Frontal cortex (tissue), 4 donors: ENCODE measurements around the gene IQSEC1. TPM values are rescaled to one million over a fixed set of nuclear protein-coding genes. Genes with fewer than 3 reads are reported as not detected.

ENCODE experiments used
- DNase-seq, 2 donors: peaks; one replicate each; pipeline ENCODE4 v3.0.0; 2012; ENCODE audit warnings: low spot score in 2 of 2
- FAIRE-seq: peaks from 2 replicates; lab custom pipeline; 2012; peaks lifted over from hg19 to GRCh38; lab: Jason Lieb, UNC
- total RNA-seq: library from RNA; depleted of rRNA; stranded (reverse); fragments of >200 nt; gene quantifications from one replicate; pipeline ENCODE4 v1.2.3, GENCODE V29; 2014
- donor health status: control.
- donor health status: control.
- donor health status: control.

IQSEC1 gene
- 14.3 TPM for total RNA-seq

DNA sequence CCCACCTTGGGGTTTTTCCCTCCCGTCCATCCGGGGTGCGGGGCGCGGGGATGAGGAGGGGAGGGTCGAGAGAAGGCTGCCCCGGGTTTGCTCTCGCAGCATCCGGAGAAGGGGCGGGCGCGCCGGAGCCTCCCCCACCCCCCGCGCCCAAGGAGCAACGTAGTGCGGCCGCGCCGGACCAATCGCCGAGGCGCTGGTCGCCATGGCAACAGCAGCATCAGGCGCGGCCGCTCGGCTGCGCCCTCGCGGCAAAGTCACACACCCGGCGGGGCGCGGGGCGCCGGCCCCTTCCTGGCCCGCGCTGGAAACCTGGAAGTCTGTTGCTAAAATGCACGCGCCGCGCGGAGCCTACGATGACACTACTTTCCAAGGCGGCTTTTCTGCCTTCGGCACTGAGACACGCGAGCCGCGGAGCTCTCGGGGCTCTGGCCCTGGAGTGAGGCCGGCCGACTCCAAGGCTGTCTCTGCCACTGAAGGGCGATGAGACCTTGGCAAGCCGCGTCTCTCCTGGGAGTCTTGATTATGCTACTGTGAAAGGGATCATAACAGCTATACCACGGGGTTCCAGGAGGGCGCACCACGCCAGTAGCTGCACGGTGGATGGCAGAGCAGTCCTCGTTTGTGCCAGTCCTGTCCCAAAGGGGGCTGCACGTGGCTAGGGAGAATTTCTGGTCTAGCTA is at the start of gene IQSEC1:
TSS of gene IQSEC1 (minus strand) at position 104 of the 680 bp plus-strand sequence. CDS start 415 bp downstream, outside the sequence.
- FAIRE-seq (no peak), DNase-seq (peak; percentile 82 to 87)

GRCh38 chr3:13122081-13123012 is 49.1 kb upstream of the IQSEC1 start:
- no peak for FAIRE-seq
- no peak for DNase-seq

DNA sequence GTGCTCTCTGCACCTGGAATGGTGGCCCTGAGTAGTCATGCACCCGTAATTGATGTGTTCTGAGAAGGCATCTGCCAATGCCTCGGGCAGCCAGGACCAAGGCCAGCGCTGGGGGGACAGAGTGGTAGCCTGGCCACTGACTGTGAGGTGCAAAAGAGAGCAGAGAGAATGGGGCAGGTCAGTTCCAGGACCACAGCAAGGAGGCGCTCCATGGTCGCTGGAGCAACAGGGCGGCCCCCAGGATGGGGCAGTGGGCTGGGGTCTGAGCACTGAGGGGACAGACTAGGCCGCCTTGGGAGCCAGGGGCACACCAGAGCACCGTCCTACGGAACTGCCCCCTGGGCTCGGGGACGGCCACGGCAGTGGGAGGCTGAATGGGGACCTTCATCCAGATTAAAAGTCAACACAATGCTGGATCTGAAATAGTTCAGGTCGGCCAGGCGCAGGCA is 48.3 kb upstream of the IQSEC1 start:
- FAIRE-seq (no peak), DNase-seq (no peak)

GRCh38 chr3:13120928-13121552 is 47.8 kb upstream of the IQSEC1 start:
- FAIRE-seq (no peak), DNase-seq (no peak)

GRCh38 chr3:13120289-13120927 is 47.2 kb upstream of the IQSEC1 start:
- no peak for DNase-seq
- no peak for FAIRE-seq

- FAIRE-seq (no peak), DNase-seq (no peak)
These were observed 46.4 kb upstream of the IQSEC1 start for GRCh38 chr3:13119471-13120220.

DNA sequence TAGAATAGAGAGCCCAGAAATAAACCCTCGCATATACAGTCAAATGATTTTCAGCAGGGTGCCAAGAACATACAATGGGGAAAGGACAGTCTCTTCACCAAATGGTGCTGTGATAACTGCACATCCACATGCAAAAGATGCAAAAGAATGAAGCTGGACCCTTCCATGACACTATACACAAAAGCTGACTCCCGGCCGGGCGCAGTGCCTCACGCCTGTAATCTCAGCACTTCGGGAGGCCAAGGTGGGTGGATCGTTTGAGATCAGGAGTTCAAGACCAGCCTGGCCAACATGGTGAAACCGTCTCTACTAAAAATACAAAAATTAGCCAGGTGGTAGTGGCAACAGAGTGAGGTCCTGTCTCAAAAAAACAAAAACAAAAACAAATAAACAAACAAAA is 43.2 kb upstream of the IQSEC1 start:
- FAIRE-seq: no peak
- DNase-seq: no peak

- FAIRE-seq: no peak
- no peak for DNase-seq
These were observed 42.8 kb upstream of the IQSEC1 start for GRCh38 chr3:13115991-13116390.

DNA sequence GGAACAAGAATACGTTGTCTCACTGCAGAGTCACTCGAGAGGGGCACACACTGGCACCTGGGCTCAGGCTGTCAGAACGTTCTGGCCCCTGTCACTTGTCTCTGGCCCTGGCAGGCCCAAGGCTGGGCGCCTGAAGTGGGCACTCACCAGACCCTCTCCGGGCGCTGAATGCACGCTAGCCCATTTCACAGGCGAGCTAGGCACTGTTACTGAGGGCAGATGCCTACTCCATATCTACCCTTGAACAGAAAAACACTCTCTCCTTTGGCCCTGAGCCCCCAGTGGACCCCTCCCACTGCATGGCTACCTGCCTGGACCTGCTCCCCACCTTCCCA is 42.3 kb upstream of the IQSEC1 start:
- DNase-seq (no peak), FAIRE-seq (no peak)

- no peak for FAIRE-seq
- DNase-seq: no peak
These were observed 41.8 kb upstream of the IQSEC1 start for GRCh38 chr3:13114811-13115575.

GRCh38 chr3:13113346-13114330 is 40.4 kb upstream of the IQSEC1 start:
- FAIRE-seq (no peak), DNase-seq (no peak)

DNA sequence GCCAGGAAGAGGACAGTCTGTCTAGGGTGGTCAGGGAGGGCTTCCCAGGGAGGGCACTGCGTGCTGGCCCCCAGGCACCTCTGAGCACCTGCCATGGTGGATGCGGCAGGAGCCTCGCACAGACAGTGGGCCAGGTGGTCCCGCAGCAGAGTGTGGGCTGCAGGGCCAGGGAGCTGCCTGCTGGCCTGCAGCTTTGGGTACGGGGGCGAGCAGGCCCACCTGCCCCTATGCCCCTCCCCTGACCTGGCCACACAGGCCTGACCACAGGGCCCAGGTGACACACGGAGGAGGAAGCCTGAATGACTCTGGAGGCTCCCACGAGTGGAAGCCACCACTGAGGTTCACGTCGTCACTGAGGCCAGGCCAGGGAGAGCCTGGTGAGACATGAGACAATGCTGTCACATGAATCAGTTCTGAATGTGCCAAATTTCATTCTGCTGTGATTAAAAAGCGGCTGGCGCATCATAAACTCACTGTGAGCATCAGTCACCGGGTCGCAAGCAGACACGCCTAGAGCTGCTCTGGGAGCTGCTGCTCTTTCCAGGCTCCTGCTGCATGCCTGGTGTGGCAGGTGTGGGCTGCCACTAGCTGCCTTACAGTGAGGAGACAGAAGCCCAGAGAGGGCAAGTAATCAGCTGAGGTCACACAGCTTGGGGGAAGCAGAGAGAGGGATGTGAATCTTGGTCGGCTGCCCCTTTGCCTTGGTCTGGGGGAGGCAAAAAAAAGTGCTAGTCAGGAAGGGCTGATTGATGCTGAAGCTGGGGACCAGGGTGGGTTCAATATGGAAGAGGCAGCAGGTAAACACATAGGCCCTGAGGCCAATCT is 39.5 kb upstream of the IQSEC1 start:
- DNase-seq (no peak), FAIRE-seq (no peak)

DNA sequence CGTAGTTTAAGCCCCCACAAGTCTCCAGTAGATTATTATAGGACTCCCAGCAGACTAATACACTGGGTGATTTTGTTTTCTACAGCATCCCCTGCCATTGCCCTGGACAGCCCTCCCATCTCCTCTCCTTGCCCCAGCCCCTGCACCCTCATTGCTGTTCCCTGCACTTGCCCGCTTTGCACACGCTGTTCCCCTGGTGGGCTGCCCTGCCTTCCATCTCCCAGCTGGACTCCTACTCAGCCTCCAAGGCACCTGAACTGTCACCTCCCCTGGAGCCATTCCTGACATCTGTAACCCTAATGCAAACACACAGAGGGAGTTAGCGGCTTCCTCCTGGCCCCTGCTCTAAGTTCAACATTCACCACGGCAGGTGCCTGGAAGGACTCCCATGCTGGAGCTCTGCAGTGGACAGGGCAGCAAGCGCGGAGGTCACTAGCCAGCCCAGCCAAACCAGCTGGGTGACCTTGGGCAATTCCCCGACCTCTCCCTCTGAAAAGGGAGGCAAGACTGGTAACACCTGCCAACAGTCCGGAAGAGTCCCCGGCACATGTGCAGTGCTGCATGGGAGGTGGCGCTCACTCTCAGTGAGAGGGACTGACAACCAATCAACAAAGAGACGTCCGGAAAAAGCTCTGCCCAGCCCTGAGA is 38.8 kb upstream of the IQSEC1 start:
- FAIRE-seq: no peak
- DNase-seq: no peak

DNA sequence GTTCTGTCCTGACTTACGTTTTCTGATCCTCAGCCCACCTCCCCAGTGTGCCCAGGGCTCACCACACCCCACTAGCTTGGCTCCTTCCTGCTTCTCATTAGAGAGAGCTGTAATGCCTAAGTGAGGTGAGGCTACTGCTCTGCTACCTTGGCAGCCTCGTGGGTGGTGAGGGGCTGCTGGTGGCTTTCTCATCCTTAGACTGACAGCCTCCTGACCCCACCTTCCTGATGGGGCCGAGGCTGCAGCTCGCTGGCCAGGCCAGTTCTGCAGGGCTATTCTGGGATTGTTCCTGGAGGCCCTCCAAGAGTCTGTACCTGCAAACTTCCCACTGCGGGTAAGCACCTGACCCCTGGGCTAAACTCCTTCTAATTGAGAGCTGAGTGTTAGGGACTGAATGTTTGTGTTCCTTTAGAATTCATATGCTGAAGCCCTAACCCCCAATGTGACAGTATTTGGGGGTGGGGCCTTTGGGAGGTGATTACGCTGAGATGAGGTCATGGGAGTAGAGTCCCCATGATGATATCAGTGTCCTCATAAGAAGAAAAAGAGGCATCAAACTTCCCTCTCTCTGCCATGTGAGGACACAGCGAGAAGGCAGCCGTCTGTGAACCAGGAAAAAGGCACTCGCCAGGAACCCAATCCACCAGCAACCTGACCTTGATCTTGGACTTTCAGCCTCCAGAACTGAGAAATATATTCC is 38.1 kb upstream of the IQSEC1 start:
- FAIRE-seq (no peak), DNase-seq (no peak)

DNA sequence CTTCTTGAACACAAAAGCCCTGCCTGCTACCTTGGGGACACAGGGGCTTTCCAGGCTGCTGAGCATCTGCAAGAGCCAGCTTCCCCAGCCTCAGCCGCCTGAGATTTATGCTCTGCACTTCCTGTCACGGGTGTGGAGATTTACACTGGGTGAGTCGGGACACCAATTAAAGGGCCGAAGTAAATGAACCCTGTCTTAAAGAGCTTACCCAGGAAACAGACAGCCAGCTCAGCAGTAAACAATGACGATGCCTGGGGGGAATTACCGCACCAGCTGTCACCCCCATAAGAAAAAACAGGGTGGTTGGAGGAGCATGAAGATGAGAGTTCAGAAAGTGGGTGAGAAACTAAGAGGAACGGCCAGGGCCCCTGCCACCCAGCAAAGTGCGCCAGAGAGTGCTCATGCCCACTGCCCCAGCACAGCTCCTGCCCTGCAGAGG is 37.5 kb upstream of the IQSEC1 start:
- DNase-seq (no peak), FAIRE-seq (no peak)

- FAIRE-seq: no peak
- no peak for DNase-seq
These were observed 36.3 kb upstream of the IQSEC1 start for GRCh38 chr3:13109516-13109915.
